22Rv1 (cell line): Measurements from ENCODE around the gene CHRFAM7A.
"Not testable (repeated sequence)": the region's sequence is repeated elsewhere in the genome, so short reads cannot be mapped to it uniquely, and the experiment has no call there.

Experiments
- H3K27ac ChIP-seq: fragments of 450-650 bp; 2 replicates; pipeline ENCODE4 v1.5.1; 2017

CHRFAM7A gene

DNA sequence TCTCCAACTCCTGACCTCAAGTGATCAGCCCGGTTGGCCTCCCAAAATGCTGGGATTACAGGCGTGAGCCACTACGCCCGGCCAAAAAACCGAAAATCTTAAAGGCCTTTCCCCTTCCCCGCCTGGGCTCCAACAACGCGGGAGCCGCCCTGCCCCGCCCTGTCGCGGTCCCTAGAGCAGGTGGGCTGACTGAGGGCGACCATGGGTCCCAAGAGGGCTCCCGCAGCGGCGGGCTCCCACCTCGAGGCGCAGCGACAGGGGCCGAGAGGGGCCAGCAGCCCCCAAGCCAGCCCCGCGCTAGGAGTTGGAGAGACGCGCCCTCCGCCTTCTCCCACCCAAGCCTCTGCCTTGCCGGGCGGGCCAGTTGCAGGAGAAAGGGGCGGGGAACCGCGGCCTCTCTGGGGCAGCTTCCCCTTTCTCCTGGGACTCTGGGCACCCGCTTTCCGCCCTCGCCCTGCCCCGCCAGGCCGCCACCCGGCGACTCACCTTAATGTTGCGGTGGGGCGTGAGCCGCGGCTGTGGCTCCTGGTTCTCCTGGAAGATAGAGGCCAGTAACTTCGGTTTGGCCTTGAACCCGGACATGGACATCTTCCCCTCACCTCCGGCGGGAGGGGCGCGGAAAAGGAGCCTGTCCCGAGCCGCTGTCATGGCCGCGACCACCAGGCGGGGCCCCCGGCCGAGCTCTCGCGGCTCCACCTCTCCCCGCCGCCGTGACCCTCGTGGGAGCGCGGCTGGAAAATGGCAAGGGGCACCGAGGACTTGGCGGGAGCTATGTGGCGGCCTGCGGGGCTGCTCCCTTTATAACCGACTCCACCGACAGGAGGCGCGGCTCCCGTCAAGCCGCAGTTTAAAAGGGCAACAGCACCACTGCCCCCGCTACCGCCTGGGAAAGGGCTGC, at the start of gene CHRFAM7A:
CHRFAM7A (minus strand) TSS at position 775 of the 898 bp plus-strand sequence. CDS start 10,189 bp downstream, outside the sequence.
- H3K27ac ChIP-seq = not testable (repeated sequence)

DNA sequence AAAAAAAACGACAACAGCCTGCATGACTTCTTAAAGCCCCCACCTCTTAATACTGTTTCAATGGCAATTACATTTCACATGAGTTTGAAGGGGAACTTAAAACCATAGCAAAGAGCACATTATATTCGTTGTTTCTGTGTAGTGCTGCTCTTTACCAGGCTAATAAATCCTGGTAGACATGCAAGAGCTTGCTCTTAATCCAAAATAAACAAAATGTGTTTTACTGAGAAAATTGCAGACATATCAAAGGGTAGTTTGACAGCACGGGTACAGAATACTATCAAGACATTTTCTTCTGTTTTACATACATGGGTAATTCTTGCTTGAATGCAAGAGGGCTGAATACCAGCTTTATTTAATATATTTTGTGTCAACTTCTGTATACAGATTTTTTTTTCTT, 45.0 kb upstream of the CHRFAM7A start:
- not testable (repeated sequence) for H3K27ac ChIP-seq

DNA sequence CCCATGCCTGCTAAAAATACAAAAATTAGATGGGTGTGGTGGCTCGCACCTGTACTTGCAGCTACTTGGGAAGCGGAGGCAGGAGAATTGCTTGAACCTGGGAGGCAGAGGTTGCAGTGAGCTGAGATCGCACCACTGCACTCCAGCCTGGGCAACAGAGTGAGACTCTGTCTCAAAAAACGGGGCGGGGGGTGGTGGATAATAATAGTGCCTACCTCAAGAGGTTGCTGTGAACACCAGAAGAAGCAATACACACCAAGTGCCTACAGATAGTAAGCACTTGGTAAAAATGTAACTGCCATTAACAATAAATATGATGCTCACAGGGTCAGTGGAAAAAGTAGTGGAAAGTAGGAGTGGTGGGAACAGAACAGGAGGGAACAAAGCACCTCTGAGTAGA, 42.5 kb upstream of the CHRFAM7A start:
- not testable (repeated sequence) for H3K27ac ChIP-seq

DNA sequence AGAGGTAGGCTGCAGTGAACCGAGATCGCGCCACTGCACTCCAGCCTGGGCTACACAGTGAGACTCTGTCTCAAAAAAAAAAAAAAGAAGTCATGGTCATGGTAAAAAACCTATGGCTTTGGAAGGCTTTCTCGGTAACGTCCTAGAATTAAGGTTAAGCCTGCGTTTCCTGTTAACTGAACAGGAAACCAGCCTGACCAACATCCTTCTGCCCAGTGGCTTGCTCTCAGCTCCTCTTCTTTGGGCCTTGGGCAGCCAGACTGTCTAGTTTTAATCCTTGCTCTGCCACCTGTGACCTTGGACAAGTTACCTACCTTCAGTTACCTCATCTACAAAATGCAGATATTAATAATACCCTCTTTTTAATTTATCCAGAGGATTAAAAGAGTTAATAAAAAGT, 27.4 kb upstream of the CHRFAM7A start:
- not testable (repeated sequence) for H3K27ac ChIP-seq

DNA sequence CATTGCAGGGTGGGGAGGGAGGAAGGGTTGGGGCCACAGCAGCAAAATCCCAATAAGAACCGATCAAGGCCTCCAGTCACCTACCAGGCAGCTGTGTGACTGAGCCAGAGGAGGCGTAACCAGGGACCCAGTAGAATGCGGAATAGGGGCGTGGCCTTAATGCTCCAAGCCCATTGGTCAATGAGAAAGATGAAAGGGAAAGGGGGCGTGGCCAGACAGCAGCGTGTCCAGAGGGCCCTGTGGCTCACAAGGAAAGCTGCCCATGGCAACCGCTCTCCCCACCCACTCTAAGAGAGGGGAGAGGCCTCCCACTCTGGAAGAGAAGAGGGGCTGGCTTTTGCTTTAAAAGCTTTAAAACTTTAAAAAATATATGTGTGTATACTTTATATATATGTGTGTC, 20.8 kb upstream of the CHRFAM7A start, which contains the start of gene GOLGA8R:
GOLGA8R (minus strand) TSS at position 101 of the 400 bp plus-strand sequence; CDS start at position 3, 98 bp downstream.
- not testable (repeated sequence) for H3K27ac ChIP-seq

DNA sequence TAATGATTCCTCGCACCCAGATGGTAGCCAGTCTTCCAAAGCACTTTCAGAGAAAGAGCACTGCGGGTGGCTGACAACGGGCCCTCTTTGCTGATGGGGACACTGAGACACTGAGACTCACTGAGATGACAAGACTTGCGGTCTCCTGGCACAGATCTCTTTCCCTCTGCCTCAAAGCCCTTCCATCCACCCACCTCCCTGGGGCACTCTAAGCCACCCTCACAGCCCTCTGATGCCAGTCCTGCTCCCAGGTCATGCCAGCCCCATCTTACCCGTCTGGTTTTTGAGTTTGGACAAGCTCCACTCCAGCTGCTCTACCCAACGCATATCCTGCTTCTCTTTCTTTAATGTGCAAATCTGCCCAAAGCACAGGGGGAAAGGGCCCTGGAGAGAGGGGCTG, 14.3 kb upstream of the CHRFAM7A start:
- not testable (repeated sequence) for H3K27ac ChIP-seq

DNA sequence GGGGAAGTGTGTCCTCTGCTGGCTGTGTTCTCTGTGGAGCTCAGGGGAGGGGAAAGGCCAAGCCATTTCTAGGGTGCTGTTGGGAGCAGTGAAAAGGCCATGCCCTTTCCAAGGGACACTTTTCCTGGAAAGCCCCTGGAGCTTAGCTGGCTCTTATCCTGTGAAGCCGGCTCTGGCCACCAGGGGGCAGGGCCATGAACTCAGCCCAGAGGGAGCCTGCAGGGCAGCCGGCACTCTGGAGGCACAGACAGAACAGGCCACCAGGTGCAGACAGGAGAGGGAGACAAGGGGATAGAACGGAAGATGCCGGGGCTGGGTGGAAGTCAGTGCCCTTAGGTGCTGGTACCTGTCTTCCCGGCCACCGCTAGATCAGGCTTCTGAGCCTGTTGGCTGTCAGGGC, 5.6 kb upstream of the CHRFAM7A start:
- H3K27ac ChIP-seq = not testable (repeated sequence)

DNA sequence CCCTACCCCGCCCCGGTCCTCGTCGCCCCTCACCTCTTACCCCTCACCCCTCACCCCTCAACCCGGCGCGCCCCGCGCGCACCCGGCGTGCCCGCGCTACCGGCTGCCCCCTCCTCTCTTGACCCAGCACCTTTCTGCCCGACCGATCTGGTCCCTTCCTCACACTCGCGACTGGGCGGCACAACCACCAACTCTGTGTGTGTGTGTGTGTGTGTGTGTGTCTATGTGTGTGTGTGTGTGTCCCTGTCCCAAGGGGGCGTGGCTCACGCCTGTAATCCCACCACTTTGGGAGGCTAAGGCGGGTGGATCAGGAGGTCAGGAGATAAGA, 288 bp upstream of the CHRFAM7A start:
- not testable (repeated sequence) for H3K27ac ChIP-seq

DNA sequence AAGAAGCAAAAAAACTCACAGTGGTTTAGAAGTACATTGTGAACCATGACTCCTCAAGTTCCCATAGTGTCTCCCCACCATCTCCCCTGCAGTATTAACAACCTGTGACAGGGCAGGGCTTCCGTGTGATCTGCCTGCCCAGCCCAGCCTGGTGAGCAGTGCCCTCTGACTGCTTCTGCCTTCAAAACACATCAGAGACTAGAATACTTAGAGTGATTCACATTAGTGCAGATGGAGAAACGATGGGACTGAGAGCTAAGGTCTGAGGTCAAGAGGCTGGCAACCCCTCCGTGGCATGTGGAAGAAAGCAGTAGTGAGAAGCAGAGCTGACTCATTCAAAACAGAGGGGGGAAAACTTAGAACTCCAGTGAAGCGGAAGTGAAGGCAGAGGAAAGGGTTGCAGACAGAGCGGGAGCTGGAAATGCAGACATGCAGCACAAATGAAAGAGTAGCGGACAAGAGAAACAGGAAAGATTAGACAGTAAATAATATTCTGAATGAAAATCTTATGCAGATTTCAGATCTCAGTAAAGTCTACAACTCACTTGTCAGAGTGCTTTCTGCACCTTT, 6.9 kb downstream of the CHRFAM7A start:
- not testable (repeated sequence) for H3K27ac ChIP-seq

DNA sequence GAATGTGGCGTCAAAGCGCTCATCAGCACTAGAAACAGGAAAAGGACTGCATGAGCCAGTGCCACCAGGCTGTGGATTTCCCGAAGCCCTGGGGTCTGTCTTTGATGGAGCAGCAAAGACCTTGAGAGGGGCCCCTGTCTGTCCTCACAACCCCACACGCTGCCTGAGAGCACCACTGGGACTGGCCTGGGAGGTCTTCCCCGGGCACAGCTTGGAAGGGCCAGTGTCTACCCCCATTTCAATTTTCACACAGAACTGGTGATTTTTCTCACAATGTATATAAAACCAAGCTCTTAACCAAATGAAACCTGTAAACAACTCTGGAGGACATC, 16.3 kb downstream of the CHRFAM7A start:
- H3K27ac ChIP-seq = not testable (repeated sequence)

DNA sequence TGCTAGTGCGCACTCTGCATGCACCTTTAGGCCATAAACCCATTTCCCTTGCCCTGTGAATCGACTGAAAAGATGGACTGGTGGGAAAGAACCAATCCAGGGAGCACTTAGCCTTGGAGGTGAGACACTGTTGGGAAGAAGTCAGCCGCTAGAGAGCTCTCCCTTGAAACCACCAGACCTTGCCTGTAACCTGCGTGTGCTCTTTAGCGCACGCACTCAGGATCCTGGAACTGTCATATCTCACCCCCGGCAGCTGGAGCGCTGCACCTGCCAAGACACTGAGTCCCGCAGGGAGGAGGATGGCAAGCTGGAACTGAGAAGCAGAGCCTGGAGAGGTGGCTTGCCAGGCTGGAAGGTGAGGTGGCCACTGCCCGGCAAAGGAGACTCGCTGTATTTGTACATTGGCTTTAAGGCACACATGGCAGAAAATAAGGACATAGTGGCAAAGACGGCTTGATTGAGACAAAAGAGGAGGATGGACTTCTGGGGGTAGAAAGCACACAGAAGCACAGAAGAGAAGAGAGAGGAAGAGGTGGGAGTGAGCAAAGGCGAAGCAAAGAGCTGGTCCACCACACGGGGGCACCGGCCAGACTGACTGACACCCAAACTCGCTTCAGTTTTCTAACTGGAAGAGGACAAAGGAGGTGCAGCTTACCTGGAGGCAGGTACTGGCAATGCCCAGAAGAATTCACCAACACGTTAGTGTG, 16.8 kb downstream of the CHRFAM7A start:
- H3K27ac ChIP-seq = not testable (repeated sequence)

DNA sequence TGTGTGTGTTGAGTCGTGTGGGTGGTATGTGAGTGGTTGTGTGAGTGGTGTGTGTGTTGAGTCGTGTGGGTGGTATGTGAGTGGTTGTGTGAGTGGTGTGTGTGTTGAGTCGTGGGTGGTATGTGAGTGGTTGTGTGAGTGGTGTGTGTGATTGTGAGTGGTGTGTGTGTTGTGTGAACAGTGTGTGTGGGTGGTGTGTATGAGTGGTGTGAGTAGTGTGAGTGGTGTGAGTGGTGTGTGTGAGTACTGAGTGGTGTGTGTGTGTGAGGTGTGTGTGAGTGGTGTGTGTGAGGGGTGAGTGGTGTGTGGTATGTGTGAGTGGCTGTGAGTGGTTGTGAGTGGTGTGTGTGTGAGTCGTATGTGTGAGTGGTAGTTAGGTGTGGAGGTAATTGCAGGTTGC, 17.5 kb downstream of the CHRFAM7A start:
- H3K27ac ChIP-seq = not testable (repeated sequence)

DNA sequence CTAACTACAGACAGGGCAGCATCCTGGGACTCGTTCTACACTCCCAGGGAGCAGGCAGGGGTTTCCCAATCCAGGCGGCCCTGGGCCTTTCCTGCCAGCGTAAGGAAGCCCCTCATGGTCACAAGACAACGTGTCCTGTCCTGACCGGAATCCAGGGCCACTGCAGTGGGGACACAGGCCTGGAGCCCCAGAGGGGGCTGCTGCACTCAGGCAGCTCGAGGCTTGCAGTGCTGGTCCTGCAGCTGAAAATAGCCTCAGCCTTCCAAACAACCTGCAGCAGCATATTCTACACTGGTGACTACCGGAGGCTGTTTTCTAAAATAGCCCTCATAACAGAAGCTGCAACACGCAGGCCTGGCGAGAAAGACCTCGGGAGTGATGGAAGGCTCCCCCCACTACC, 18.5 kb downstream of the CHRFAM7A start:
- not testable (repeated sequence) for H3K27ac ChIP-seq

DNA sequence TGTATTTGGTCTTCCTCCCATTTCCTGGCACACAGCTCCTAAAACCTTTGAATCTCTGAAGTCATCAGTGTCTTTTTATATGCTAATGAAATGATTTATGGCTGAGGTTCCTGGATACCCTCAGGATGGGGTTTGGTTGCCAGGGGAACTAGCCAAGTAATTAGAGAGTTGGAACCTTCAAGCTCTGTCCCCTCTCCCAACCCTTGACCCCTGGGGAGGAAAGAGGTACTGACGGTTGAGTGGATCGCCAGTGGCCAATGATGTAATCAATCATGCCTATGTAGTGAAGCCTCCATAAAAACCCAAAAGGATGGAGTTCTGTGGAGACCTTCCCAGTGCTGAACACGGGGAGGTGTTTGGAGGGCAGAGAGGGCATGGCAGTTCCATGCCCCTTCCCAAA, 25.1 kb downstream of the CHRFAM7A start:
- not testable (repeated sequence) for H3K27ac ChIP-seq

DNA sequence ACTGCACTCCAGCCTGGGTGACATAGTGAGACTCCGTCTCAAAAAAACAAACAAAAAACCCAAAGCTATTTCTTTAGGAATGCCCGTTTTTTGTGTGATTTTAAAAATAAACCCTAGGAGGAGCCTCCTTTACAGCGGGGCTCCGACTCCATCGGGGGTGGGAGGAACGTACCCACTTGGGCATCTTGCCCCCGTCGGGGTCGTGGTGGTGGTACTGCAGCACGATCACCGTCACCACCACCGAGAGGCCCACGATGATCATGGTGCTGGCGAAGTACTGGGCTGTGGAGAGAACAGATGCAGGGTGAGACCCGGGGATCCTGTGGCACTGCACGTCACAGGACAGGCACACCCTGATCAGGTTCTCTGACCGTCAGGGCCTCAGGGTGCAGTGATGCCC, 26.1 kb downstream of the CHRFAM7A start:
- not testable (repeated sequence) for H3K27ac ChIP-seq

DNA sequence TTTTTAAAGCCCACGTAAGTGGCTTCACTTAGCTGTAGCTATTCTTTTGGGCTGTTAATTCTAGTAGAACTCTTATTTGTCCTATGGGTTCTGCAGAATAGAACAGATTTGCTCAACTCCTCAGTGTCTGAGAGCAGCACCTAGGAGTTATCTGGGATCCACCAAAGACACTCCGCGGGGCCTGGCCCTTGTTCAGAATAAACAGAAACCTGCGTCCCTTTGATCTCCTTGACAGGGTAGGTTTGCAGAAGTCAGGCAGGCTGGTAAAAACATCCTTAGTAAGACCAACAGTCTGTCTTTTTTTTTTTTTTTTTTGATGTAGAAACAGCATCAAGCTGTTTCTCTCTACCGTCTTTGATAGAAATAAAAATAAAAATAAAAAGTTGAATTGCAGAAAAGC, 31.9 kb downstream of the CHRFAM7A start:
- not testable (repeated sequence) for H3K27ac ChIP-seq

DNA sequence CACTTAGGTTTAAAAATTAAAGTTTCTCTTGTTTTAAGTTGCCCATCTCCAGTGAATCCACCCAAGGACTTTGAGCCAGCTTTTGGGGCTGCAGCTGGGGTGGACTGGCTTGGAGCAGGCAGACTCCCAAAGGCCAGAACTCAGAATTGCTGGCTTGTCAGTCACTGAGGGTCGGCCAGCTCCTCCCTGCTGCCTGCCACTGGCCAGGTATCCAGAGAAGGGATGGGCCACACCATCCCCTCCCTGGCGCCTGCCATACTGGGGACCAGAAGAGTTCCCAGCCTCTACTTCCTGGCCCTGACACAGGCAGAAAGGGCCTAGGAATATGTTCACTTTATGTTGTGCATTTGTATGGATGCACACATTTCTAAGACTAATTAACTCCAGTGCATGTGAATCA, 32.4 kb downstream of the CHRFAM7A start:
- not testable (repeated sequence) for H3K27ac ChIP-seq

DNA sequence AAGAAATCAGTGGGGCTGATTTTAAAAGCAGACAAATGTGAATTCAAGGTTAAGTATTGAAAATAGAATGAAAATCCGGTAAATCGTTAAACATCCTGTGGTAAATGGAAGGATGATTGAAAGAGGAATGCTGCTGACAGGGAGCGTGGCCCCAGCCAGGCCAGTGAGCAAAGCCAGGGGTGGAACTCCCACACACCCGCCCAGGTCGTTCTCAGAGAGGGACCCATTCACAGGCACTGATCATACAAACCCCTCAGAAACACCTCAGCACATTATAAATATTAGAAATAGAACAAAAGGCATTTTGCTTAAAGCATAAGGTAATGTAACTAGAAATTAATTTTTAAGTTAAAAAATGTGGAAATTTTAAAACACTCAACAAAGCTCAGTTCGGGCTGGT, 38.3 kb downstream of the CHRFAM7A start:
- not testable (repeated sequence) for H3K27ac ChIP-seq

DNA sequence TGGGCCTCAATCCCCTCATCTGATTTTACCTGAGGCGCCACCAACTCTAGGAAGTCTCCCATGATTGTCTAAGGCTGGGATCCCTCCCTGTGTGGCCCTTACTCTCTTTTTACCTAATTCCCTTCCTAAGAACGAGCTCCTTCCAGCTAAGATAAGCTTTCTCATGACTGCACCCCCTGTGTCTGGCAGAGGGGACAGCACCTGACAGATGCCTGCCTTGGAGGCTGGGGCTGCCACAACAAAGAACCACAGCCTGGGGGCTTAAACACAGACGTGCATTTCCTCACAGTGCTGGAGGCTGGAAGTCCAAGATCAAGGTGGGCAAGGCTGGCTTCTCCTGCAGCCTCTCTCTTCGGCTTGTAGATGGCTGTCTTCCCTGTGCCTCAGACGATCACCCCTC, 43.5 kb downstream of the CHRFAM7A start:
- H3K27ac ChIP-seq = not testable (repeated sequence)

DNA sequence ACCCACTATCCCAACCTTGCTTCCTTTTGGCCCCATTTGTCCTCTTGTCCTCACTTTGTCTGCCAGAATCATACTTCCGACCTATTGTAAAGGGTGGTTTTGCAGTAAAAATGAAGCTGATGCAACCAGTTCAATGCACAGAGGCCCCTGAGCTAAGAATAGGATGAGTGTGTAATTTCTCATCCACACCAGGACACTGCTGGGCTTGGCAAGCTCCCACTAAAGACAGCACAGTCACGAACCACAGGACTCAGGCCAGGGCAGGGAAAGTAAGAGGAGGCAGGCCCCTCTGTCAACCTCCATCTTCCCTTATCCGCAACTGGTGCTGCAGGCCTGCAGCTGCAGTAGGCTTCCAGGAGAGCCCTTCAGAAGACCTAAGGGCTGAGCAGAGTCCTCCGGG, 56.8 kb downstream of the CHRFAM7A start:
- not testable (repeated sequence) for H3K27ac ChIP-seq

DNA sequence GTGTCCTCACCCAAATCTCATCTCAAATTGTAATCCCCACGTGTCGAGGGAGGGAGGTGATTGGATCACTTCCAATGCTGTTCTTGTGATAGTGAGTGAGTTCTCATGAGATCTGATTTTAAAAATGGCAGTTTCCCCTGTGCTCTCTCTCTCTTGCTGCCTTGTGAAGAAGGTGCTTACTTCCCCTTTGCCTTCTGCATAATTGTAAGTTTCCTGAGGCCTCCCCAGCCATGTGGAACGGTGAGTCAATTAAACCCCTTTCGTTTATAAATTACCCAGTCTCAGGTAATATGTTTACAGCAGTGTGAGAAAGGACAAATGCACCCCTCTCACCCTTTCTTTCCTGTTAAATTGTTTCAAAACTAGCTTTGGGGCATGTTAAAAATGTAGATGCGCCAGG, 59.2 kb downstream of the CHRFAM7A start:
- H3K27ac ChIP-seq = not testable (repeated sequence)

DNA sequence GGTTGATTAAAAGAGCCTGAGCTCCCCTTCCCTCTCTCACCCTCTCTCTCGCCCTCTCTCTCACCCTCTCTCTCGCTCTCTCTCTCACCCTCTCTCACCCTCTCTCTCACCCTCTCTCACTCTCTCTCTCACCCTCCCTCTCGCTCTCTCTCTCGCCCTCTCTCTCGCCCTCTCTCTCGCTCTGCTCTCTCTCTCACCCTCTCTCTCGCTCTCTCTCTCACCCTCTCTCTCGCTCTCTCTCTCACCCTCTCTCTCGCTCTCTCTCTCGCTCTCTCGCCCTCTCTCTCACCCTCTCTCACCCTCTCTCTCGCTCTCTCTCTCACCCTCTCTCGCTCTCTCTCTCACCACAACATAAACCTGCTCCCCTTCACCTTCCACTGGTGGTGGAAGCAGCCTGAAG, 67.2 kb downstream of the CHRFAM7A start:
- not testable (repeated sequence) for H3K27ac ChIP-seq

DNA sequence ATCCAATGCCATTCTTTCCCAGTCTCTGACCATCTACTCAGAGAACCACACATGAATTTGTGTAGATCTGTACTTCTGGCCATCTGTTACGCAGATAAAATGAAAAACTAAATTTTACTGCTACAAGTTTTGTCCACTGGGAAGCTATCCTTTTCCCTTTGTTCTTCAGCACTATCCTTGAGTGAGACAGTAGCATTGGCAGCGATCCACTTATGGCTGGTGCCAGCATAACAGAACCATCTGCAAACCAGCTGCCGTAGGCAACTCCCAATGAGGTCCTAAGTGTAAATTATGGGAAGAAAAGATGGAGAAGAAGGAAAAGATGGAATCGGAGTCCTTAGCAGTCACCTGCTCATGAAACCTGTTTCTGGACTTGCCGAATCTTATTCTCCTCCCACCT, 72.3 kb downstream of the CHRFAM7A start:
- H3K27ac ChIP-seq = not testable (repeated sequence)
